Uterus (tissue), 4 donors: ENCODE results near the gene KIAA1217. TPM values are rescaled to one million over a fixed set of nuclear protein-coding genes. Genes with fewer than 3 reads are reported as not detected.

Source experiments
- DNase-seq, 2 donors: peaks; one replicate each; pipeline ENCODE4 v3.0.0-alpha.2; 2019 to 2020
- H3K27ac ChIP-seq, 2 donors: fragments of 200-600 bp; sonication (generic); 1 replicate in 1 of 2; 2 replicates in 1 of 2; pipeline ENCODE4 v1.5.1; 2016 to 2018
- H3K27me3 ChIP-seq, 2 donors: fragments of 200-600 bp; sonication (generic); one replicate each; pipeline ENCODE4 v1.5.1; 2018 to 2019; ENCODE audit warnings: control low read depth in 1 of 2
- H3K36me3 ChIP-seq, 2 donors: fragments of 200-600 bp; sonication (generic); one replicate each; pipeline ENCODE4 v1.5.1; 2019; ENCODE audit warnings: control low read depth in 1 of 2
- H3K4me1 ChIP-seq, 2 donors: fragments of 200-600 bp; sonication (generic); one replicate each; pipeline ENCODE4 v1.5.1; 2018 to 2019; ENCODE audit warnings: control low read depth in 1 of 2
- H3K4me3 ChIP-seq, 2 donors: fragments of 200-600 bp; sonication (generic); 1 replicate in 1 of 2; 2 replicates in 1 of 2; pipeline ENCODE4 v1.5.1; 2018 to 2019; ENCODE audit warnings: mild to moderate bottlenecking in 1 of 2
- H3K9me3 ChIP-seq, 2 donors: fragments of 200-600 bp; sonication (generic); one replicate each; pipeline ENCODE4 v1.5.1; 2019; ENCODE audit warnings: control low read depth in 1 of 2
- CTCF ChIP-seq, 4 experiments: fragments of 200-600 bp in 2 of 4; fragments of 450-650 bp in 2 of 4; sonication (generic) in 2 of 4; IDR thresholded peaks; one replicate each; pipeline ENCODE4 v1.5.1; 2016 to 2019; ENCODE audit warnings: antibody characterized with exemption in 4 of 4, mild to moderate bottlenecking in 2 of 4, moderate library complexity in 1 of 4
- POLR2A ChIP-seq, 2 donors: fragments of 450-650 bp; IDR thresholded peaks; one replicate each; pipeline ENCODE4 v1.6.1; 2016; ENCODE audit warnings: antibody characterized with exemption in 2 of 2, mild to moderate bottlenecking in 1 of 2, moderate library complexity in 1 of 2
- intact Hi-C: fragments of 100-400 bp; cut with DNase I; formaldehyde crosslinking; loops from one replicate; pipeline ENCODE4 v1.15.1; 2023; ENCODE audit warnings: low total_unique reads
- total RNA-seq, 4 donors: library from RNA; depleted of rRNA in 3 of 4; stranded (reverse); fragments of >200 nt in 3 of 4; gene quantifications; one replicate each; pipeline versions ENCODE4 v1.1.0 to v1.2.4, GENCODE V29; 2014 to 2023
- donor health status: DM: yes; HTN: yes; CAD: no.

KIAA1217 gene
- total RNA-seq, 4 donors from 2014 or later, result 3.5 to 38.2 (median 11.6) TPM

GRCh38 chr10:24360282-24361127 lies 151.6 kb downstream of the KIAA1217 start:
- TF ChIP-seq POLR2A (IDR thresholded peaks at IDR 0.05), result no peak
- TF ChIP-seq CTCF (IDR thresholded peaks at IDR 0.05), result peak; percentile 38 to 62 (median 48)
- intact Hi-C loops, result no loop called here
- Histone ChIP-seq H3K36me3 (no peaks in the 10 kb centered on the region), H3K27ac (no peak overlapping the region), H3K4me1 (no peaks in the 10 kb centered on the region), H3K27me3 (no peaks in the 10 kb centered on the region), H3K4me3 (no peak overlapping the region), H3K9me3 (no peaks in the 10 kb centered on the region)
- peak; percentile 35 to 40 for DNase-seq

GRCh38 chr10:24363070-24363469 lies 154.1 kb downstream of the KIAA1217 start:
- DNase-seq, result no peak
- no peak for TF ChIP-seq POLR2A (IDR thresholded peaks at IDR 0.05)
- no peak overlapping the region for H3K4me3 ChIP-seq
- H3K4me1 ChIP-seq, result no peaks in the 10 kb centered on the region
- H3K27me3 ChIP-seq, result no peaks in the 10 kb centered on the region
- no peaks in the 10 kb centered on the region for H3K36me3 ChIP-seq
- no peaks in the 10 kb centered on the region for H3K9me3 ChIP-seq
- intact Hi-C loops, result no loop called here
- H3K27ac ChIP-seq, result no peak overlapping the region

- intact Hi-C loops, result no loop called here
- DNase-seq, result no peak
These were observed 158.8 kb downstream of the KIAA1217 start for GRCh38 chr10:24367688-24368087.

GRCh38 chr10:24370877-24371276 lies 161.9 kb downstream of the KIAA1217 start:
- no peaks in the 10 kb centered on the region for H3K27me3 ChIP-seq
- no peak overlapping the region for H3K27ac ChIP-seq
- intact Hi-C loops, result no loop called here
- no peak for DNase-seq
- H3K4me3 ChIP-seq, result no peak overlapping the region
- no peaks in the 10 kb centered on the region for H3K9me3 ChIP-seq
- H3K4me1 ChIP-seq, result no peaks in the 10 kb centered on the region
- TF ChIP-seq CTCF (IDR thresholded peaks at IDR 0.05) (no peak), POLR2A (IDR thresholded peaks at IDR 0.05) (no peak)
- no peaks in the 10 kb centered on the region for H3K36me3 ChIP-seq

More at GRCh38 chr10:24367688-24368087, 158.8 kb downstream of the KIAA1217 start:
- H3K27ac ChIP-seq, result no peak overlapping the region
- H3K27me3 ChIP-seq, result no peaks in the 10 kb centered on the region
- TF ChIP-seq CTCF (IDR thresholded peaks at IDR 0.05) (no peak), POLR2A (IDR thresholded peaks at IDR 0.05) (no peak)
- H3K4me3 ChIP-seq, result no peak overlapping the region
- no peaks in the 10 kb centered on the region for H3K4me1 ChIP-seq
- H3K9me3 ChIP-seq, result no peaks in the 10 kb centered on the region
- no peaks in the 10 kb centered on the region for H3K36me3 ChIP-seq

- intact Hi-C loops, result no loop called here
- no peaks in the 10 kb centered on the region for H3K36me3 ChIP-seq
- no peaks in the 10 kb centered on the region for H3K9me3 ChIP-seq
- H3K27ac ChIP-seq, result no peak overlapping the region
- TF ChIP-seq POLR2A (IDR thresholded peaks at IDR 0.05), result no peak
- no peak for TF ChIP-seq CTCF (IDR thresholded peaks at IDR 0.05)
- H3K4me3 ChIP-seq, result no peak overlapping the region
- no peaks in the 10 kb centered on the region for H3K4me1 ChIP-seq
- no peaks in the 10 kb centered on the region for H3K27me3 ChIP-seq
- no peak for DNase-seq
These were observed 162.5 kb downstream of the KIAA1217 start for GRCh38 chr10:24371396-24371795.
